Heart left ventricle (tissue), 16 donors: Measurements from ENCODE around the gene ZMAT3. TPM values are rescaled to one million over a fixed set of nuclear protein-coding genes. Genes with fewer than 3 reads are reported as not detected.
A peak's percentile ranks its signal among the peaks of the same experiment; 100 is the strongest.

ENCODE experiments used
- ATAC-seq, 4 donors: fragments of 200-7000 bp; cut with Tn5 transposase; one replicate each; pipeline ENCODE4 v1.9.1; 2020 to 2022; ENCODE audit warnings: moderate library complexity in 4 of 4, mild to moderate bottlenecking in 3 of 4, moderate number of reproducible peaks in 1 of 4
- DNase-seq, 5 donors: peaks; one replicate each; pipeline ENCODE4 v3.0.0-alpha.2; 2020
- H3K27ac ChIP-seq, 12 donors: fragments of 200-600 bp; sonication (generic) in 4 of 12; one replicate each; pipeline versions ENCODE4 v1.5.0 to v1.8.0; 2016 to 2022; ENCODE audit warnings: mild to moderate bottlenecking in 2 of 12
- H3K27me3 ChIP-seq, 9 donors: fragments of 200-600 bp; sonication (generic) in 2 of 9; one replicate each; pipeline versions ENCODE4 v1.5.1 to v1.8.0; 2016 to 2022; ENCODE audit warnings: mild to moderate bottlenecking in 3 of 9
- H3K36me3 ChIP-seq, 9 donors: fragments of 200-600 bp; sonication (generic) in 2 of 9; one replicate each; pipeline versions ENCODE4 v1.5.0 to v1.8.0; 2018 to 2022; ENCODE audit warnings: mild to moderate bottlenecking in 2 of 9
- H3K4me1 ChIP-seq, 12 donors: fragments of 200-600 bp; sonication (generic) in 4 of 12; one replicate each; pipeline versions ENCODE4 v1.5.0 to v1.8.0; 2016 to 2022; ENCODE audit warnings: mild to moderate bottlenecking in 3 of 12
- H3K4me3 ChIP-seq, 12 donors: fragments of 200-600 bp; sonication (generic) in 4 of 12; one replicate each; pipeline versions ENCODE4 v1.5.0 to v1.8.0; 2017 to 2022; ENCODE audit warnings: mild to moderate bottlenecking in 9 of 12, moderate library complexity in 4 of 12
- H3K9me3 ChIP-seq, 12 donors: fragments of 200-600 bp; sonication (generic) in 4 of 12; one replicate each; pipeline versions ENCODE4 v1.5.0 to v1.8.0; 2016 to 2022; ENCODE audit warnings: mild to moderate bottlenecking in 1 of 12
- CTCF ChIP-seq, 12 donors: fragments of 200-600 bp; sonication (generic) in 4 of 12; IDR thresholded peaks; one replicate each; pipeline versions ENCODE4 v1.5.0 to v1.8.0; 2018 to 2022; ENCODE audit warnings: antibody characterized with exemption in 12 of 12, mild to moderate bottlenecking in 5 of 12
- POLR2A ChIP-seq, 2 donors: fragments of 450-650 bp; IDR thresholded peaks; one replicate each; pipeline ENCODE4 v1.6.1; 2017; ENCODE audit warnings: antibody characterized with exemption in 2 of 2, mild to moderate bottlenecking in 2 of 2, moderate library complexity in 2 of 2
- WGBS, 4 donors: extraction: QIAGEN DNeasy Blood & Tissue Kit in 2 of 4; methylation state at CpG; one replicate each; pipeline versions ENCODE4 v1.1.5 to v1.1.7; 2013 to 2018; 5-methylcytosine and 5-hydroxymethylcytosine counted together
- intact Hi-C, 10 donors: fragments of 100-400 bp; cut with DNase I; formaldehyde crosslinking; loops; one replicate each; pipeline versions ENCODE4 v1.11.1 to v1.14.2; 2022
- polyA plus RNA-seq, 2 donors: library from polyadenylated mRNA; stranded (reverse); fragments of 200-250 nt; gene quantifications; one replicate each; pipeline ENCODE4 v1.2.3, GENCODE V29; 2013
- total RNA-seq, 9 donors: library from RNA; depleted of rRNA in 2 of 9; stranded (reverse); fragments of >200 nt in 2 of 9; fragmentation: NEBNext Ultra II Directional in 3 of 9; extraction: Animal tissue kit (Norgen Biotek cat#: 25700) in 3 of 9; gene quantifications; one replicate each; pipeline versions ENCODE4 v1.1.0 to v1.2.4, GENCODE V29; 2016 to 2023
- donor health status: ischemic (EF 13 %, LVEDD 7.1; RV severe dilation, severe dysfunction).
- donor health status: healthy with polysubstance abuse.
- donor health status: DM: no; HTN: yes; CAD: no.
- donor health status: DM: no; HTN: no; CAD: no.
- donor health status: ischemic (EF 25% LVEDD 6.9; RV normal size, moderate dysfunction).
- donor health status: ischemic (EF 25% LVEDD 5.7; RV mildly dilated, moderate dysfunction).
- donor health status: healthy.
- donor health status: DM: yes; HTN: yes; CAD: no.
- donor health status: ischemic (EF 35%, LVEDD 5.7; RV mildly dilated, moderate dysfunction).
- donor health status: nonischemic (EF 11% LVEDD 7.7; RV severe dilation, severe dysfunction).
- donor health status: DM: yes; HTN: yes; CAD: no.
- donor health status: PGD.
- donor health status: ischemic (EF 29% LVEDD 5.4; RV normal size, mild dysfunction).
- donor health status: nonischemic (EF 23%, LVEDD 6.1; RV moderate dilation, normal function).

Gene ZMAT3
- total and polyA plus RNA-seq, 11 donors, result 2.0 to 23.2 (median 14.3) TPM

- DNase-seq (no peak), ATAC-seq (peak in 1 of 4 donors; percentile 1)
- Histone ChIP-seq H3K36me3 (peaks cover 0 to 19% (median 12%) of the 10 kb centered on the region in 9 donors), H3K27ac (peak overlapping the region in 11 of 12 donors; percentile 75 to 95 (median 90)), H3K27me3 (no peaks in the 10 kb centered on the region), H3K9me3 (no peaks in the 10 kb centered on the region), H3K4me3 (peak overlapping the region; percentile 49 to 96 (median 84)), H3K4me1 (peaks cover 0 to 43% (median 21%) of the 10 kb centered on the region in 12 donors)
- TF ChIP-seq CTCF (IDR thresholded peaks at IDR 0.05), result no peak
- TF ChIP-seq POLR2A (IDR thresholded peaks at IDR 0.05), result no peak
- intact Hi-C loops, result loop anchor here in 4 of 10 donors (2.0 to 10.0 kb wide), 7 partner anchors 46 to 491 kb away; partner anchors contain the start of genes PIK3CA (in 2 of the 4), ACTL6A (in 1 of the 4) and ZNF639 (in 1 of the 4)
- 10 to 21% (median 17%) methylated on average over 8 of the region's 8 CpGs for WGBS, 4 donors
Measured at GRCh38 chr3:179071027-179071322, 634 bp downstream of the ZMAT3 start.

- Histone ChIP-seq H3K4me1 (peaks cover 0 to 43% (median 21%) of the 10 kb centered on the region in 12 donors), H3K27ac (peak overlapping the region in 5 of 12 donors; percentile 86 to 95 (median 89)), H3K4me3 (peak overlapping the region in 8 of 12 donors; percentile 70 to 96 (median 86)), H3K36me3 (peaks cover 0 to 28% (median 20%) of the 10 kb centered on the region in 9 donors), H3K27me3 (no peaks in the 10 kb centered on the region), H3K9me3 (no peaks in the 10 kb centered on the region)
- no peak for DNase-seq
- no peak for TF ChIP-seq CTCF (IDR thresholded peaks at IDR 0.05)
- no peak for TF ChIP-seq POLR2A (IDR thresholded peaks at IDR 0.05)
- ATAC-seq, result no peak
- 49 to 76% (median 56%) methylated on average over 1 of the region's 1 CpG for WGBS, 4 donors
- intact Hi-C loops, result loop anchor here in 5 of 10 donors (2.0 to 10.0 kb wide), 7 partner anchors 45 to 492 kb away; partner anchors contain the start of genes PIK3CA (in 2 of the 5), ACTL6A (in 1 of the 5) and ZNF639 (in 1 of the 5)
Measured at GRCh38 chr3:179069762-179070390, 1.7 kb downstream of the ZMAT3 start.

- 76 to 85% (median 78%) methylated on average over 5 of the region's 5 CpGs for WGBS, 4 donors
- intact Hi-C loops, result loop anchor here in 1 of 10 donors (5.0 kb wide), 1 partner anchor 52 kb away; no protein-coding TSS in a partner anchor
Measured at GRCh38 chr3:179068779-179069530, 2.7 kb downstream of the ZMAT3 start.

More at GRCh38 chr3:179068779-179069530, 2.7 kb downstream of the ZMAT3 start:
- H3K36me3 ChIP-seq, result peaks cover 0 to 29% (median 21%) of the 10 kb centered on the region in 9 donors
- peak in 5 of 12 donors; percentile 2 to 26 (median 18) for TF ChIP-seq CTCF (IDR thresholded peaks at IDR 0.05)
- no peak for TF ChIP-seq POLR2A (IDR thresholded peaks at IDR 0.05)
- peaks cover 0 to 46% (median 22%) of the 10 kb centered on the region in 12 donors for H3K4me1 ChIP-seq
- ATAC-seq, result peak in 2 of 4 donors; percentile 30 to 36
- no peak for DNase-seq
- H3K9me3 ChIP-seq, result no peaks in the 10 kb centered on the region
- peak overlapping the region in 3 of 12 donors; percentile 86 to 95 (median 89) for H3K27ac ChIP-seq
- H3K27me3 ChIP-seq, result no peaks in the 10 kb centered on the region
- peak overlapping the region in 6 of 12 donors; percentile 70 to 96 (median 86) for H3K4me3 ChIP-seq
